PFSK-1 (cell line): ENCODE data around the gene CRYZL1.

Source experiments
- FOXP2 ChIP-seq: optimal IDR thresholded peaks from 2 replicates; pipeline ENCODE3; 2011; ENCODE audit warnings: borderline replicate concordance, control low read depth, inconsistent platforms; ENCODE audit not compliant: insufficient read depth; ENCODE audit errors: extremely low read length, extremely low read depth
- POLR2AphosphoS5 ChIP-seq: IDR thresholded peaks from 2 replicates; pipeline ENCODE4 v1.6.1; 2012; ENCODE audit warnings: low read depth, mild to moderate bottlenecking, control low read depth, low read length, moderate library complexity
- REST ChIP-seq, 2 experiments: IDR thresholded peaks; 2 replicates each; pipeline versions ENCODE4 v1.6.1 to v1.8.0; 2011 to 2012; ENCODE audit warnings: low read depth in 2 of 2, low read length in 2 of 2, control low read depth in 1 of 2, inconsistent platforms in 1 of 2, mild to moderate bottlenecking in 1 of 2, moderate library complexity in 1 of 2; ENCODE audit not compliant: insufficient read depth in 1 of 2
- SIN3A ChIP-seq: IDR thresholded peaks from 2 replicates; pipeline ENCODE4 v1.6.1; 2012; ENCODE audit warnings: mild to moderate bottlenecking, low read length, moderate library complexity, borderline replicate concordance; ENCODE audit not compliant: insufficient read depth
- TAF1 ChIP-seq: IDR thresholded peaks from 2 replicates; pipeline ENCODE4 v1.6.1; 2012; ENCODE audit warnings: low read length, control low read depth, borderline replicate concordance; ENCODE audit not compliant: insufficient read depth

CRYZL1 gene

GRCh38 chr21:33657124-33657820 lies 15.7 kb upstream of the CRYZL1 start:
- no peak for TF ChIP-seq REST (IDR thresholded peaks at IDR 0.05; ENCODE audit: insufficient read depth in 1 of 2, low read depth in 2 of 2, low read length in 2 of 2)
- no peak for TF ChIP-seq TAF1
- no peak for TF ChIP-seq SIN3A
- TF ChIP-seq FOXP2: no peak
- TF ChIP-seq POLR2AphosphoS5: no peak

GRCh38 chr21:33655588-33656221 lies 14.2 kb upstream of the CRYZL1 start:
- TF ChIP-seq REST (IDR thresholded peaks at IDR 0.05; ENCODE audit: insufficient read depth in 1 of 2, low read depth in 2 of 2, low read length in 2 of 2): no peak
- no peak for TF ChIP-seq SIN3A
- TF ChIP-seq POLR2AphosphoS5: no peak
- no peak for TF ChIP-seq FOXP2
- TF ChIP-seq TAF1: no peak

- TF ChIP-seq SIN3A (no peak), TAF1 (no peak), FOXP2 (no peak), POLR2AphosphoS5 (no peak), REST (IDR thresholded peaks at IDR 0.05; ENCODE audit: insufficient read depth in 1 of 2, low read depth in 2 of 2, low read length in 2 of 2) (no peak)
These were observed 12.9 kb upstream of the CRYZL1 start for GRCh38 chr21:33654412-33654811.

- TF ChIP-seq REST (IDR thresholded peaks at IDR 0.05; ENCODE audit: insufficient read depth in 1 of 2, low read depth in 2 of 2, low read length in 2 of 2) (no peak), TAF1 (no peak)
These were observed 10.6 kb upstream of the CRYZL1 start for GRCh38 chr21:33651965-33652680.
